Measurements from ENCODE around the gene CPXM2.
A peak's percentile ranks its signal among the peaks of the same experiment; 100 is the strongest.

Gene CPXM2

DNA sequence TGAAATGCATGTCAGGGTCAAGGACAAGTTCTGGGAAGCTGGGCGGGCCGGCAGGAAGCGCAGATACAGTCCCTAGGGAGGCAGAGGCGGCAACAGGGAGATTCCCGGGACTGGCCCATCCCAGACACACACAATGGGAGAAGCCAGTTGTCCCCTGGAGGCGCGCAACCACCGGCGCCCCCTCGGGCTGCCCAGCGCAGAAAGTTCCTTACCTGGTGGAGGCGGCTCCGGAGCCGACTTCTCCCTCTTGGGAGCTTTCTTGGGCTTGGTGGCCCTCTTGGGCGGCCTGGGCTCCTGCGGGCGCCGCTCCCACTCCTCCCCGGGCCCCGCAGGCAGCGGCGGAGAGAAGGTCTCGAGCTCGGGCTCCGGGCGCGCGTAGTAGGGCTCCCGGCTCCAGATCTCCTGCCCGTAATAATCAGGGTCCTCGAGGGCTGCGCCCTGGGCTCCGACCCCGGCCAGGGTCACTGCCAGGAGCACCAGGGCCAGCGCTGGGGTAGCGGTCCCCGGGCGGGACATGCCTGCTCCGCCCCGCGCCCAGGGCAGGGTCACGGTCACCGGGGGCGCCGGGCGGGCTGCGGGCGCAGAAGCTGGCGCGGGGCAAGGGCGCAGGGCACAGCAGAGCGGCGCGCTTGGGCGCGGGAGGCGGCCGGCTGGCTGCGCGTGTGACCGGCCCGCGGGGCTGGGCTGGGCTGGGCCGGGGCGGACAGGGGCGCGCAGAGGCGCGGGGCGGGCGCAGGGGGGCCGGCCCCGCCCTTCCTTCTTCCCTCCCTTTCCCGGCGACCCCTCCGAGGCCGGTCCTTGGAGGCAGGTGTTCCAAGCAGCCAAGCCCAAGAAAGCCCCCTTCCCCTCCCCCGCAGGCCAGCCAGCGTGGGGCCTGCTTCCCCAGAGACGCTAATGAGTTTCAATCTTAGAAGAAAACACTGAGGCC lies at the start of gene CPXM2:
CPXM2 (minus strand) TSS at position 664 of the 928 bp plus-strand sequence; CDS start at position 516, 148 bp downstream.
- DNase-seq (ENCODE audit: low read depth) = no peak

DNA sequence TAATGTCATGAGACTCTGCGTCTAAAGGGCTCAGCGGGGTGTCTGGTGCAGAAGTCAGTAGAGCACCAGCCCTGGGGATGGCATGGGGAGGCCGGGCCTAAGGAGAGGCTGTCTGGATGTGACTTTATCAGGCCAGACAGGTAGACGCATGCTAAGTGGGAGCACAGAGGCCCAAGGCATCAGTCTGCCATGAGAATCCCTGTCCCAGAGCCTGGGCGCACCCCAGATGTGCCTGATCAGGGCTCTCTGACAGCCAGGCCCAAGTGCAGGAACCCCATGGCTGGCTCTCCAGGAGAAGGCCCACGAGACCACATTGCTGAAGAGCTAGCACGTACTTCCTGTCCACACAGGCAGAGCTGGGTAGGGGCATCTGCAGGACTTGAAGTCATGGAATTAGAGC lies 48.0 kb upstream of the CPXM2 start:
- DNase-seq (ENCODE audit: low read depth) = no peak

DNA sequence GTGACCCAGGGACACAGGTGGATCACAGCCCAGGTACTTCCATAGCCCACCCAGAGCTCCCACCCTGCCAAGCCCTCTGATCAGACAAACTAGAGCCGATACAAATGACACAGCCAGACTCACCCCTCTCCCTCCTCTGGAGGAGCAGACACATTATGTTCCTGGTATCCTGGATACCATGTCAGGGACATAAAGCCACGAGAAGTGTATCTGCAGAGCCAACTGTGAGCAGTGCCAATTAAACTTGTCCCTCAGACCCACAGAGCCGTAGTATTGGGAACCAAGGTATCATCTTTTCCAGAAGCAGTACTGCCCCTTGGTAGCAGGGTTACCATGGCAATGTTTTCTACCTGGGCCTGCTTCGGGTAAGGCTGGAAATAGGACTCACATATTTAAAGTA lies 47.3 kb upstream of the CPXM2 start:
- DNase-seq (ENCODE audit: low read depth) = no peak

DNA sequence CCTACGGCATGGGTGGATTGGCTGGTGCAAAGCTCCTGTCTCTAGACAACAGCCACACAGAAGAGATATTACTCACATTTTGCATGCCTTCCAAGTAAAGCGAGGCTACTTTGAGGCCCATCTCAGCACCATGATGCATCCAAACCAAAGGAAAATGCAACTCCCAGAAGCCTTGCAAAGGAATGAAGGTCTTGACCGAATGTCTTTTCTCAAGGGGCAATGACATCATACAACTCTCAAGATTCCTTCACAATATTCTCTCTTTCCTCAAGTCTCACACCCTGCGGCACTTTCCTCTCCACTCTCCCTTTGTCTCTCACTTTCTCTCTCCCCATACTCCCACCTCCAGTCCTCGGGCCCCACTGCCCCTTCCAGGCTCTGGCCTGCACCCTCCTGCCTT lies 44.8 kb upstream of the CPXM2 start:
- DNase-seq (ENCODE audit: low read depth) = no peak

DNA sequence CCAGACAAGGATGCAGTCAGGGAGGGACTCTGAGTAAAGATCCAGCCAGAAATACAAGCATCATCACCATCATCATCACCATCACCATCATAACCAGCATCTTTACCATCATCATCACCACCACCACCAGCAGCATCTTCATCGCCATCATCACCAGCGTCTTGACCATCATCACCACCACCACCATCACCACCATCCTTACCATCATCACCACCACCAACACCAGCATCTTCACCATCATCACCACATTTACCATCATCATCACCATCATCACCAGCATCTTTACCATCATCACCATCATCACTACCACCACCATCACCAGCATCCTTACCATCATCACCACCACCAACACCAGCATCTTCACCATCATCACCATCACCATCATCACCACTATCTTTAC lies 44.1 kb upstream of the CPXM2 start:
- no peak for DNase-seq (ENCODE audit: low read depth)

DNA sequence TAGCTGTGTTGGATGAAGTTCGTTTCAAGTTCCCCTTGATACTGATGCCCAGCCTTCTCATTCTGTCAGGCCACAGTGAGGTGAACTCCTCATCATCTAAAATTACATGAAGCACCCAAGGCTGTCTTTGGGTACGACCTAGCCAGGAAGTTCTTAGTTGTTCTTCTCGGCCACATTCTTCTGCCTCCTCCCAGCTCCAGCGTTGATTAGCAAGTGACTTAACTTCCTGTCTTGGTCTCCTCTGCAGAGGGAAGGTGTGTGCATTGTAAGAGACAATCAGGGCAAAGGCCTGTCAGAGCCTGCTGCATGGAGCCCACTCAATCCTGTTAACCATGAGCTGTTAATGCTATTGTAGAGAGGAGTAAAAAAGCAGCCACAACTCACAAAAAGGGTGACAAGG lies 43.2 kb upstream of the CPXM2 start:
- DNase-seq (ENCODE audit: low read depth) = no peak

DNA sequence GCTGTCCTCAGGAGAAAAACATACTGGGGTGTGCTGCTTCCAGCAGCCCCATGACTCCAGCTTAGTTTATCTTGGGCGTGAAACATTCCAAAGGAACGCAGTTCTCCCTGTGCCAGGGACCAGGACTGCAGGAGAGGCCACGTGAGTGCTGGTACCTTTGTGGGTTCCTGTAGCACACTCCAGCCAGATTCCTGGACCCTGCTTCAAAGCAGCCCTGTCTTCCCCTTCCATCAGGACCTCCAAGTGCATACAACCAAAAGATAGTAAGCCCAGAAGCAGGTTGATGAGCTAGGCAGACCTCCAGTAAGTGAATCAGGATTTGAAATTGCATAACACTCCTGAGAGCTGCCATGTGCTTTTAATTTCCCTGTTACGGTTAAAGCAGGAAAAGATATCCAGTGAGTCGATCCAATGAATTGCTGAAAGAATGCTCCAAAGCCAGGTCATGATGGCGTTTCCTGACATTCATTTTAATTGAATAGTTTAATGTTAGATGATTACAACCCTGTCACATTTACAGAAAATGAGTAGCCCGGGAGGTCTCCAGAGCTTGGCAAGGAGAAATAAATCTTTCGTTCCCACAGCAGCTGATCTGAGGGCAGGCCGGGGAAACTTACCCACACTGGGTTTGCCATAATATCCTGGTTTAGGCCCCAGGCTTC lies 38.9 kb upstream of the CPXM2 start:
- peak; percentile 1 for DNase-seq (ENCODE audit: low read depth)

DNA sequence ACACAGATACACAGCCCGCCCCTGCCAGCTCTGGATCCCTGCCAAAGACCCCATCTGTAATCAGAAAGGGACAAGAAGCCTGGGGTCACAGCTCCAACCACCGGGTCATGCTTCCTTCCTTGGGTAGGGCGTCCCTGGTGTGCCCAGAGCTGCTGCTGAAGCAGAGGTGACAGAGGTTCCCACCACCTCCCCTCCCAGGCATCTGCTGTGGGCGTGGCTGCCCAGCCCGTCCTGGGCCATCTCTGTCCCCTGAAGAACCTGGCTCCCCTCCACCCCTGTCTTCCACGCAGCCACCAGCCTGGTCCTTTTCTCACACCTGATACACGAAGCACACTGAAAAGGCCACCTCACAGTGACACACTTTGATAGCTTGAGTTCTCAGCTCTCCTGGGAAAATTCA lies 38.2 kb upstream of the CPXM2 start:
- no peak for DNase-seq (ENCODE audit: low read depth)

DNA sequence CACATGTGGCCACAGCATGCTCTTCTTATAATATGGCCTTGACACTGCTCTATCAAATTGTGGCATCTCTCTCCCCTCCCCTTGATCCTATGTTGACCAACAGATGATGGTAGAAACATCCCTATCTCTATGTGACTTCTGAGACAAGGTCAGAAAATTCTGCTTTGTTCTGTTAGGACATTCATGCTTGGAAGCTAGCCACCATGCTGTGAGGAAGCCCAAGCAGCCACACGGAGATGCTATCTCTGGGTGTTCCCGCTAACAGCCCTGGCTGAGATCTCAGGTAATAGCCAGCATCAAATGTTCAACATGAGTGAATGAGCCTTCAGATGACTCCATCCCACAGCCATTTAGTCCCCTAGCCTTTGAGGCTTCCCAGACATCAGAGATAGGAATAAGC lies 36.8 kb upstream of the CPXM2 start:
- no peak for DNase-seq (ENCODE audit: low read depth)

DNA sequence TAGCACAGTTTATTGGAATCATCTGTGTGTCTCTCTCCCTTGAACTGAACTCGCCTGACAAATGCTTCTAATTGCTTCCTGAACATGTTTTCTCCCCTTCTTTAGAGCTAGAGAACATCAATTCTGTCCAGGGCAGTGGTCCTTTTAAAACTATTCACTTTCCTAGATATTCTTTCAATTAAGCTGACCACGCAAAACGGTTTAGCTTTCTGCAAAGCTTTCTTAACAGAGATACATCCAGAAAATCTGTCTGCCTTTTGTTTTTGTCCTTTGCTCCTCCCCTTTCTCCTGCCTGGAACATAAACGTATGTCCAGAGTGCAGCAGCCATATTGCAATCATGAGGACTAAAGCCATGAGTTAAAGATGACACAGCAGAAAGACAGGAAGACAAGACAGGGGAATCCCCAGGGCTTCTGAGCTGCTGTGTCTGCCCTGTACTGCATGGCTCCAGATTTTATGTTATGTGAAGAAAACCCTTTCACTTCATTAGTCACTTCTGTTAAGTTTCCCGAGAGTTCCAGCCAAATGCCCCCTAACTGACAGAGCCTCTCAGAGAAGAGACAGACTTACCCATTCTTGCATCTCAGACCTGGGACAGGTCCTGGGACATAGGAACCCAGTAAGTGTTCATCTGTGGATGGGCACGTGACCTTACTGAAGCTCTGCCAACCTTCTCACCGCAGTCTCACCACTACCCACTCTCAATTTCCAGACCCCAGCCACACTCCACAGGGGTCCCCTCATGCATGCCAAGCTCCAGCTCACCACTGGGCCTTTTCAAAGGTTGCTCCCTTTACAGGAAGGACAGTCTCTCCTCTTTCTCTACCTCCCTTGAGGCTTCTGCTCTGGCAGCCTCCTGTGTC lies 35.0 kb upstream of the CPXM2 start:
- DNase-seq (ENCODE audit: low read depth) = peak; percentile 11

DNA sequence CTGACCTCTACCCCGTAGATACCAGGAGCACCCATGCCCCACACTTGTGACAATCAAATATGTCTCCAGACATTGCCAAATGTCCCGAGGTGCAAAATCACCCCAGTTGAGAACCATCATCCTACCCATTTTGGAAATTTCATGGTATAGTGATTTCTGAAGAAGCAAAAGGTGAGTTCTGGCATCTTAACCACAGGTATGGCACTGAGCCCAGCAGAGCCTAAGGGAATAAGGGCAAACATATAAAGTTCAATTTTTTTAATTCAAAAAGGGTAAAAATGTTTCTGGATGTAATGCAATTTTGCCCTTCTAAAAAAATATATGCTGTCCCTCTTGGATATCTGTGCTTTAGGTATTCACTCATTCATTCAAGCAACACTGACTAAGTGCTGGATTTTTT lies 30.5 kb upstream of the CPXM2 start:
- no peak for DNase-seq (ENCODE audit: low read depth)

DNA sequence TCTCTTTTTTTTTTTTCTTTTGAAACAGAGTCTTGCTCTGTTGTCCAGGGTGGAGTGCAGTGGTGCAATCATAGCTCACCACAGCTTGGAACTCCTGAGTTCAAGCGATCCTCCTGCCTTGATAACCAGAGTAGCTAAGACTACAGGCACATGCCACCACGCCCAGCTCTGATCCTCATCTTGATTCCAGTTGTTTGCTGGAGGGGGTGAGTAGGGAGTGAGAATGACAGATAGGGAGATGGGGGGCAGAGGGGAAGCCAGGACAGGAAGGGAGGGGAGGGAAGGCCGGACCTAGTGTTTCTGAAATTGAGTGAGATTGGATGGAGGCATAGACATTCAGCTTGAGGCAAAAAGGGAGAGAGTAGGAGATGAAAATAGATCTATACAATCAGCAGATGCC lies 25.2 kb upstream of the CPXM2 start:
- DNase-seq (ENCODE audit: low read depth) = no peak

DNA sequence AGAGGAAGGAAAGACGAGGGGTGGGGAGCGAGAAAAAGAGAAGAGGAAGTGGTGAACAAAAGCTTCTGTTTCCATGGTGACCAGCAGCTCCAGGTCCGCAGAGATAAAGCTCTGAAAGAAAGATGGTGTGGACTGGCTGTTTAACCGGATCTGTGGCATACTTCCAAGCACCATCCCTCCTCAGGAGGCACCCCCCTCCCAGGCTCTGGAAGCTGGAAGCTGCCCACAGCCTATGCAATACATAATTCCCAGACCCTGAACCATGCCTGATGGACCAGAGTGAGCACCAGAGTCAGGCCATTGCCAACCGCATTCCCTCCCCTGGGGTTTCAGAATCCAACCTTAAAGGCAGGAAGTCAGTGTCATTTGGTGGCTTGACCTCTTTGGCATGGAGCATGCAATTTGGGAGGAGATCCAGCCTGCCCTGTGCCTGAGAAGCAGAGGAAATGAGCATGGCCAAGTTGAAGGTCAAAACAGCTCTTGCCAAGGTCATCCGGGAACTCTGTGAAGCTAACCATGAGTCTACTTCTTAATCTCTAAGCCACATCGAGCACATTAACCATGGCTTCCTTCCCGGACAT lies 22.2 kb upstream of the CPXM2 start:
- no peak for DNase-seq (ENCODE audit: low read depth)

DNA sequence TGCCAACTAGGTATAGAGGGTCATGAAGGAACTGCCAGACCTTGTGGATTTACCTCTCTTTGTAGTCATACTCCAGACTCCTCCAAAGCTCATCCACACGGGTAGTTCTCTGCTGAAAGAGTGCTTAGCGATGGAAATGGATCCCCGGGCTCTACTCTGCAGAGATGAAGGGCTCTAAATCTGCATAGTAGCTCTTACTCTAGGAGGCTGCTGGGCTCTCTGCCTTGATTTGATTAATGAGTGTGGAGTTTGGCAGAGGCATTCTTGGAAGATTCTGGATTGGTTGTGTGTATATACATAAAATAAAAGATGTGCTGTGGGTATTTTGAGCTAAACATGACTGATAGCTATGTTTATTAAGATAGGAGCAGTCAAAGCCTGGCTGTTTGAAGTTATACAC lies 21.3 kb upstream of the CPXM2 start:
- DNase-seq (ENCODE audit: low read depth) = no peak

DNA sequence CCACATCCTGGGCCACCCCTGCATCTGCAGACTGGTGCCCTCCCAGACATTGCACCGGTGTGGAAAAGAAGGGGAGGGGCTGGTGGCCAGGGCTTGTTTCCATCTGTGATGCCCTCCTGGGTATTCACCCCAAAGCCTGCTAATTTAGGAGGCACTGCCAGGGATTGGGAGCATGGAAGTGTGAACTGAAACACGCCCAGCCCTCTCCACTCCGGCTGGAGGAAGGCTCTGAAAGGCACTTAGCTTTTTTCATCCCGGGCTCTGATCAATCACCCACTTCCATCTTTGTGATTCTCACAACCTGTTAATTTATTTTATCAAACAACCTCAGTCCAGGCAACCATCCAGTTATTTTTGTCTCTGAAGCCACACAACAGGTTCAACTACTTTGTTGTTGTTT lies 20.9 kb upstream of the CPXM2 start:
- no peak for DNase-seq (ENCODE audit: low read depth)

DNA sequence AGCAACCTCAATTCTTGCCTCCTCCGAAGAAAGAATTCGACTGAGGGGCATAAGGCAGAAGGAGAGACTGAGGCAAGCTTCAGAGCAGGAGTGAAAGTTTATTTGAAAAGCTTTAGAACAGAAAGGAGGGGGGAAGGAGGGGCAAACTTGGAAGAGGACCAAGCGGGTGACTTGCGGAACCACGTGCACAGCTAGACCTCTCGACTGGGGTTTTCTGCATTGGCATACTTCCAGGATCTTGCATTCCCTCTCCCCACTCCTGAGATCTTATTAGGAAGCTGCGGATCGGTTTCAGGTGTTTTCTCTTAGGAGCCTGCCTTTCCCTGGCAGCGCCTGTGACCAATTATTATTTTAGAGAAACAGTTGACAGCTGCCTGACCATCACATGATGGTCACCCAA lies 20.3 kb upstream of the CPXM2 start:
- no peak for DNase-seq (ENCODE audit: low read depth)

DNA sequence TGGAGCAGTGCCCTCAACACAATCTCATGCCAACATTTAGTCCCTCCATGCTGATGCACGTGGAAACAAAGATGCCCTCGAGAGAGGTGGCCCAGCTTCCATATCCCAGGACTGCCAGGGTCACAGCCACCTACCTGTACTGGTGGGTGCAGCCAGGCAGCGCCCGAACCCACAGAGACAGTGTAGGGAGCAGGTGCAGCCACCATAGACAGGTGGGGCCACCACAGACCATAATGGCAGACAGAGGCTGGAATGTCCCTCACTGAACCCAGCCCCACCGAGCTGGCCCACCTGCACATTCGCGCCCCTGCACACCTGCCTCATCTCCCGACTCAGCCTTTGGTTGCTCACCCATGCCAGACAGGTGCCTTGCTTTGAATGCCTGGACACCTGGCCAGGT lies 18.3 kb upstream of the CPXM2 start:
- no peak for DNase-seq (ENCODE audit: low read depth)

DNA sequence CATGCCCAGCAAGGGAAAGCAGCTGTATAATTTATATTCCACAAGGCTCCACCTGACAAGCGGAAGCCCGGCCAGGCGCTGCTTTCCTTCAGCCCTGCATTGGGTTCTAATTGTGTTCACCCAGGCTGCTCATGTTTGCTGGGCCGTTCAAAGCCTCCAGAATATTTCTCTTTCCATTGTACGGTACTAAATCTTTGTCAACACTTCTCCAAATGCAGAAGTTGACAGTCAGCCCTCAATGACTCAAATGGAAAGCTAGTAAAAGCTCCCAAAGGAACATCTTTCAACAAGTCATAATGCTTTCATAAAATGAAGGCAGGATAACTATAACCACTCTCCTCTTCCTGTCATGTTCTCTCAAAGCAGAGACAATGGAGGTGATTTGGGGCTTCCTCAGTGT lies 17.8 kb upstream of the CPXM2 start:
- DNase-seq (ENCODE audit: low read depth) = no peak

DNA sequence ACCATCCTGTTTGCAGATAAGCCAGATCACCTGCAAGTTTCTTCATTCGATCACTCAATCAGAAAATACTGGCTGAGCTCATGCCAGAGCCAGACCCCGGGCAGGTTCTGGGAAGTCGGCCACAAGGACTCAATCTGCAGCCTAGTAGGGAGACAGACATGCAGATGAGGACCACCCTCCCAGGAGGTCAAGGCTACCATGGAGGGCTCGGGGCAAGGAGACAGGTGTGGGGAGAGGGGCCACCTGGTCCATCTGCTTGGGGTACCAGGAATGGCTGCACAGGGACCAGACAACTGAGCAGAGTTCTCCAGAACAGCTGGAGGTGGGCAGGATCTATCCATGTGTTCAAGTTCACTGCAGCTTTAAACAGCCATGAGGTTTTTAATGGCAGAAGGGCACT lies 16.8 kb upstream of the CPXM2 start:
- DNase-seq (ENCODE audit: low read depth) = no peak

DNA sequence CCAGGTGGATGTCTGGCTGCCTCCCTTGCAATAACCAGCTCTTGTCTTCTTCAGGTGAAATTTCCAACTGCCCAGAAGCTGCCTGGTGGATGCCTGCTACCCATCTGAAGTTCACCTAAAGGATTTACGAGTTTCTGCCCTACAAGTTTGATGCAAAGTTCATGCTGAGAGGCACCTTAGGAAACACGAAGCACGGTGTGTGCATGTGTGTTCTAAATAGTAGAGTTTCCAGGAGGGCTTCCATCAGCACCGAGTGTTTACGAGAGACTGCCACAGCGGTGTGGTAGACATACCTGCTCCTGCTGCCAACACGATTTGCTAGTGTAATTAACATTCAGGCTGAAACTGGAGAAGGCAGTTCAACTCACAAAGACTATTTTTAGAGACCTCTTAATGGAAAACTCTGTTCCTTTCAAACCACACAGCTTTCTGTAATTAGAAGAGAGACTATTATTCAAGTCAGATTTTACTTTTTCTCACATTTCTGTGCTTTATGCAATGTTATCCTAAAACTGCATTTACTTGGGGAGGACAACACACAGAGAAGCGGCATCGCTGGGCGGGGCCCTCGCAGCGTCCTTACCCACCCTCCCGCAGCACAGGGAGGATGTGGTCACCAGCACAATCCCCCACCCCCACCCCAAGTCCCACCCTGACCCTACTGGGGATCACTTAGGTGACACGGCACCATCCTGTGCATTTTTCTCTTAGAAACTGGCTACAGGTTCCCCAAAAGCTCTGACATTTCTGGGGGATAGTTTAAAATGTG lies 15.5 kb upstream of the CPXM2 start:
- no peak for DNase-seq (ENCODE audit: low read depth)

DNA sequence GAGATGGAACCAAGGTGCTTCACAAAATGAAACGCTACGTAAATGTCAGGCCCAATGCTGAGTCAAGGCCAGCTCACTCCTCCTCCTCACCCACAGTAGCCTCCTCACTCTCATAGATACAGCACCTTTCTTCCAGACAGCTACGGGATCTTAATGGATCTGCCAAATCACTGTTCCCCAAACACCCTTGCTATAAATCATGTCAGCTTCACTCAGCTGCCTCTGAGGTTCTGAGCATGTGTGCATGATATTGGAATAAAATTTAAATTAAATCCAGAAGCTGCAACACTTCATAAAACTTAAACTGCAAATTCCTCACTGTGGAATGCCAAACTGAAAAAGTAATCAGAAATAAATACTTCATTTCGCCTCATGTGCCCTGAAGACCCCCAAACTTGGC lies 14.7 kb upstream of the CPXM2 start:
- DNase-seq (ENCODE audit: low read depth) = no peak

Measured in iris pigment epithelial cell (primary cell).